ENCODE data around the gene GNB1L. TPM values are rescaled to one million over a fixed set of nuclear protein-coding genes. Genes with fewer than 3 reads are reported as not detected.

The GNB1L gene
- total RNA-seq, 4 donors from 2014 or later, result 4.6 to 8.7 (median 6.8) TPM

GRCh38 chr22:19890502-19891316, 36.0 kb upstream of the GNB1L start:
- Histone ChIP-seq H3K4me3 (no peak overlapping the region), H3K27ac (replicated peaks in 1 of 4) (no peak overlapping the region), H3K9me3 (no peaks in the 10 kb centered on the region), H3K4me1 (peaks cover 15 to 34% (median 31%) of the 10 kb centered on the region in 4 donors), H3K27me3 (no peaks in the 10 kb centered on the region), H3K36me3 (peaks cover 0 to 62% (median 42%) of the 10 kb centered on the region in 4 donors)
- WGBS, result 79% methylated on average over 16 of the region's 20 CpGs
- no peak for DNase-seq (ENCODE audit: extremely low spot score)
- TF ChIP-seq POLR2AphosphoS5 (IDR thresholded peaks at IDR 0.05), result no peak
- intact Hi-C loops (cut with DNase I), result no loop called here

- no peak for TF ChIP-seq EP300 (IDR thresholded peaks at IDR 0.05)
- no peak for TF ChIP-seq CTCF (IDR thresholded peaks at IDR 0.05)
- no peak for TF ChIP-seq POLR2AphosphoS5 (IDR thresholded peaks at IDR 0.05)
- no peak for TF ChIP-seq POLR2A (IDR thresholded peaks at IDR 0.05; ENCODE audit: low read depth)
- Histone ChIP-seq H3K9me3 (no peaks in the 10 kb centered on the region), H3K36me3 (peaks cover 0 to 60% (median 35%) of the 10 kb centered on the region in 4 donors), H3K4me1 (peaks cover 15 to 34% (median 31%) of the 10 kb centered on the region in 4 donors), H3K27me3 (no peaks in the 10 kb centered on the region), H3K27ac (replicated peaks in 1 of 4) (no peak overlapping the region), H3K4me3 (no peak overlapping the region)
- WGBS, result 88% methylated on average over 9 of the region's 9 CpGs
- intact Hi-C loops (cut with DNase I), result no loop called here
- no peak for DNase-seq (ENCODE audit: extremely low spot score)
Measured at GRCh38 chr22:19889951-19890350, 35.3 kb upstream of the GNB1L start.

- WGBS, result 93% methylated on average over 12 of the region's 17 CpGs
- Histone ChIP-seq H3K27ac (replicated peaks in 1 of 4) (no peak overlapping the region), H3K27me3 (no peaks in the 10 kb centered on the region), H3K36me3 (peaks cover 0 to 43% (median 21%) of the 10 kb centered on the region in 4 donors), H3K4me3 (no peak overlapping the region), H3K4me1 (peaks cover 15 to 34% (median 31%) of the 10 kb centered on the region in 4 donors), H3K9me3 (no peaks in the 10 kb centered on the region)
- no peak for DNase-seq (ENCODE audit: extremely low spot score)
- intact Hi-C loops (cut with DNase I), result no loop called here
- TF ChIP-seq POLR2AphosphoS5 (IDR thresholded peaks at IDR 0.05) (no peak), CTCF (IDR thresholded peaks at IDR 0.05) (no peak), EP300 (IDR thresholded peaks at IDR 0.05) (no peak), POLR2A (IDR thresholded peaks at IDR 0.05; ENCODE audit: low read depth) (no peak)
Measured at GRCh38 chr22:19888131-19888746, 33.6 kb upstream of the GNB1L start.

GRCh38 chr22:19887256-19887985, 32.7 kb upstream of the GNB1L start:
- H3K27me3 ChIP-seq, result no peaks in the 10 kb centered on the region
- intact Hi-C loops (cut with DNase I), result no loop called here
- no peaks in the 10 kb centered on the region for H3K9me3 ChIP-seq
- H3K27ac ChIP-seq (replicated peaks in 1 of 4), result no peak overlapping the region
- peaks cover 0 to 45% (median 20%) of the 10 kb centered on the region in 4 donors for H3K36me3 ChIP-seq
- TF ChIP-seq POLR2A (IDR thresholded peaks at IDR 0.05; ENCODE audit: low read depth) (no peak), CTCF (IDR thresholded peaks at IDR 0.05) (no peak), POLR2AphosphoS5 (IDR thresholded peaks at IDR 0.05) (no peak), EP300 (IDR thresholded peaks at IDR 0.05) (no peak)
- no peak overlapping the region for H3K4me3 ChIP-seq
- DNase-seq (ENCODE audit: extremely low spot score), result no peak
- peaks cover 19 to 38% (median 32%) of the 10 kb centered on the region in 4 donors for H3K4me1 ChIP-seq
- WGBS, result 77% methylated on average over 7 of the region's 16 CpGs

All from esophagus muscularis mucosa (tissue), 4 donors.